ENCODE data around the gene CMA1.

GRCh38 chr14:24465368-24465767 lies 42.7 kb downstream of the CMA1 start:
- no peak for TF ChIP-seq POLR2AphosphoS5 (IDR thresholded peaks at IDR 0.05)
- TF ChIP-seq CTCF (IDR thresholded peaks at IDR 0.05) = no peak
- no peak for TF ChIP-seq EP300 (IDR thresholded peaks at IDR 0.05; ENCODE audit: low read depth)
